Activated T-cell treated with anti-CD3 and anti-CD28 coated beads, Interleukin-2, amount 50 U/mL, for 4 hours (primary cell): ENCODE measurements around the gene WDR64. TPM values are rescaled to one million over a fixed set of nuclear protein-coding genes. Genes with fewer than 3 reads are reported as not detected.

Experiments
- ATAC-seq, 2 donors: fragments of 200-7000 bp; cut with Tn5 transposase; one replicate each; pipeline ENCODE4 v1.10.0; 2021
- DNase-seq: peaks from one replicate; pipeline ENCODE4 v3.0.0-alpha.2; 2020
- H3K27me3 Mint-ChIP-seq: one replicate; pipeline ENCODE4 v1.8.0; 2021; ENCODE audit warnings: low read depth, mixed read lengths
- H3K36me3 Mint-ChIP-seq: one replicate; pipeline ENCODE4 v1.8.0; 2022; ENCODE audit warnings: mixed read lengths; ENCODE audit not compliant: insufficient read depth
- H3K4me1 Mint-ChIP-seq: one replicate; pipeline ENCODE4 v1.8.0; 2021; ENCODE audit warnings: low read depth, mixed read lengths
- H3K4me3 Mint-ChIP-seq: one replicate; pipeline ENCODE4 v1.8.0; 2021; ENCODE audit warnings: mild to moderate bottlenecking, moderate library complexity, mixed read lengths
- H3K9me3 Mint-ChIP-seq: one replicate; pipeline ENCODE4 v1.8.0; 2021; ENCODE audit warnings: mixed read lengths
- total RNA-seq, 3 donors: library from RNA; stranded (reverse); gene quantifications; one replicate each; pipeline ENCODE4 v1.2.1, GENCODE V29; 2021

Gene WDR64
- total RNA-seq, 3 donors from 2014 or later = 0.13 to 0.14 TPM; not detected in 1

DNA sequence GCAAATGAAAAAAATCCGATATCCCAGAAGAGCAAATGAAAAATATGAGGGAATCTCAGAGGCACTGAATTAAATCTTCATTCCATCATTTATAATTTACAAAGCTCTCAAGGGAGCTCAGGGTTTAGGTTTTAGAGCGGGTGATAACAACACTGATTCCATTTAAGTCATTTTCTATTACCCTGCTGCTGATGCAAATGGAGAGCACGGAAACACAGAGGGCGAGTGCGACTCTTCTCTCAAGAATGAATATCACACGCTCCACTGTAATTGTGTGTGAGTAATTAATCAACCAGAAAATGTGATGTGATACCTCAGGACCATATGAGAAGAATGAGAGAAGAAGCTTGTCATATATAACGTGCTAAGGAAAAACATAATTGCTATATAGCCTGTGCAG lies 34.7 kb upstream of the WDR64 start:
- Mint-ChIP-seq H3K27me3 (no peaks in the 10 kb centered on the region), H3K4me1 (peaks cover 5% of the 10 kb centered on the region), H3K9me3 (no peaks in the 10 kb centered on the region), H3K36me3 (peaks cover 7% of the 10 kb centered on the region), H3K4me3 (no peak overlapping the region)
- no peak for DNase-seq
- no peak for ATAC-seq

DNA sequence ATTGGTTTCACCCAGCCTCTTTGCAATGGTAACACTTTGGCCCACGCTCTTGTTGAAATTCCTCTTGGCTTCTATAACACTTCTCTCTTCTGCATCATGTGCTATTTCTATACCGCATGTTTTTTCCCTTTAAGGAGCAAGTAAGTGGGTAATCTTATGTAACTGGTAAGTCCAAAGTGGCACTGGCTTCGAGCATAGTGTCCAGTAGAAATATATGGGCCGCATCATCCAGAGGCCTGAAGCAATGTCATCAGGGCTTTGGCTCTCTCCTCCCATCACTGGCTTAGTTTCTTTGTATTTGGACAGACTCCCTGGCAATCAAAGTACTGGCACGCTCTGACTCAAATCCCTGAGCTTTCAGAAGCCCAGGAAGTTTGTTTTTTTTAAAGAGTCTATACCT lies 29.4 kb upstream of the WDR64 start:
- H3K4me3 Mint-ChIP-seq = no peak overlapping the region
- H3K9me3 Mint-ChIP-seq = no peaks in the 10 kb centered on the region
- DNase-seq = no peak
- no peak for ATAC-seq
- no peaks in the 10 kb centered on the region for H3K27me3 Mint-ChIP-seq
- peaks cover 5% of the 10 kb centered on the region for H3K36me3 Mint-ChIP-seq
- H3K4me1 Mint-ChIP-seq = peaks cover 4% of the 10 kb centered on the region

DNA sequence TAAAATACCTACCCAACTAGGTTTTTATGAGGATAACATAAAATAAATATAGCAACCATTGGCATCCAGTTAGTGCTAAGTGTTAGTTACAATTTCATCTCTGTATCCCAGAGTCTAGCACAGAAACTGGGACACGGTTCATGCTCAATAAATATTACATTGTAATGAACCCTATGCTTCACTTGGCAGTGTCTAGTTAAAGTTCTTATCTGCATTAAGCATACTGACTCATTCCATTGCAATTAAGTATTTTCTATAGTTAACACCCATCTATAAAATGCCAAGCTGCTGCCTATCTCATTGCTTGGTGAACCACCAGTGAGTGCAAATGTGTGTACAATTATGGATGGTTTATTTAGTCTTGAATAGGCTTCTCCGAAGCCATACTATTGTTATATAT lies 27.1 kb upstream of the WDR64 start:
- peaks cover 13% of the 10 kb centered on the region for H3K4me1 Mint-ChIP-seq
- H3K27me3 Mint-ChIP-seq = no peaks in the 10 kb centered on the region
- no peaks in the 10 kb centered on the region for H3K9me3 Mint-ChIP-seq
- H3K4me3 Mint-ChIP-seq = no peak overlapping the region
- DNase-seq (no peak), ATAC-seq (no peak)
- H3K36me3 Mint-ChIP-seq = peaks cover 5% of the 10 kb centered on the region

DNA sequence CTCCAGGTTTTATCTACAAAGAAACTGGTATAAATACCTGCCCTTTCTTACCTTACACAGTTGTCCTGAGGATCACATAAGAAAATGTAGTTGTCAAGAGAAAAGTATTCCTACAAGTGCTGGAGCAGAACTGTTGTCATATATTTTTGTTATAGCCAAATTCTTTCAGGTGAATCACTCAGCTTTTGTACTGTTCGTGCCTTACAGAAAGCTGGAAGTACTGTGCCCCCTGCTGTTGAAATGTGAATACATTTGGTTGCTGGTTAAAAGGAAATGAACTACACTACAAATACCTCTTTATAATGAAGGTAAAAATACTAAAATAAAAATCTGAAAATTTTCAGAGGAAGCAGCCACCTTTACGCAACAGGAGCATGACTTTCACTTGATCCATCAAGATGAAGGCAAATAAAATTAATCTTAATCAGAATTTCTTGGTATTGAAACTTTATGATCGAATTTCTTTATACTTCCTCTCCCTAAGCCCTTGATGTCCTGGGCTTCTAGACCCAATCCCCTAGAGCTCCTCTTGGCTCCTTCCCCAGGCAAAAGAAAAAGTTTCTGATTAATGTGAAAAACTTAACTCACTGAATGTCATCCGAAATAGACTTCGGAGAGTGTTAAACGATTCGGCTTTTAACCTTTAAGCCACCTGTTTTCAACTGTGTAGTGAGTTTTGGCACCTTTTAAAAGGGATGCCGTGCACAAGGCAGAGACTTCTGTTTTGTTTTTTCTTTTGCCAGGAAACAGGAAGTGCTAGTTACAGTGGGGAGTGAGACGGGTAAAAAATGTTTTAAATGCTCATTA lies 24.4 kb upstream of the WDR64 start:
- Mint-ChIP-seq H3K36me3 (peaks cover 5% of the 10 kb centered on the region), H3K9me3 (no peaks in the 10 kb centered on the region), H3K4me3 (peak overlapping the region; percentile 50), H3K4me1 (peaks cover 21% of the 10 kb centered on the region), H3K27me3 (no peaks in the 10 kb centered on the region)
- peak; percentile 19 for DNase-seq
- peak; percentile 67 to 79 for ATAC-seq

DNA sequence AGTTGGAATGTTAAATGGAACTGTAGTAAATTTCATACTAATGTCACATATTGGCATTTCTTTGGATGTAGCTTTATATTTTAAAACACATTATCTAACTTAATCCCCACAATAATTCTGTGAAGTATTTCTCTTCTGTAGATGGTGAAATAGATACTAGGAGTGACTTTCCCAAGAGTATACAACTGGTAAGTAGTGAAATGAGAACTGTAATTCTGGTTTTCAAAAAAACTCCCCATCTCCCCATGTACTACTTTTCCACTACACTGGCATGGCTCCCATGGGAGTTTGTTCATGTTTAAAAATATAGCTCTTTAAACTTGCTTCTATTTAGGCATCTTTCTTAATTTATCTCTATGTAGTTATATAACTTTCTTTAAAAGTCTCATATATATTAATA lies 22.1 kb upstream of the WDR64 start:
- Mint-ChIP-seq H3K4me1 (peaks cover 22% of the 10 kb centered on the region), H3K4me3 (no peak overlapping the region), H3K36me3 (peaks cover 13% of the 10 kb centered on the region), H3K9me3 (no peaks in the 10 kb centered on the region), H3K27me3 (no peaks in the 10 kb centered on the region)
- ATAC-seq = no peak
- no peak for DNase-seq

DNA sequence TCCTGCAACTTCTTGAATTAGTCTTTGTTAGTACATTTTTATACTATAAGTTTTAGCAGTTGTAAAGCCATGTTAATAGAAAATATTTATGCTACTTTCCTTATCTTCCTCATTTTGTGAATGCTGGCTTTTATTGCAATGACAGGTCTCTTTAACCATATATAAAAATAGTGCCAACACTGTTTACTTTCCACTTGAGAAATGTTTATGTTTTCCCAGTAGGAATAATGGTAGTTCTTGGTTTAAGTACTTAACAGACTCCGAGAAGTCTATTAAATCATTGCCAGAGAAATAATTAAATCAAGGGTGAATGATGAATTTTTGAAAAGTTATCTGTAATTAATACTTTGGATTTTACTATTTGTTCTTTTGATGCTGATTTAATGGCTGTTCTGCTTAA lies 21.6 kb upstream of the WDR64 start:
- peaks cover 18% of the 10 kb centered on the region for H3K36me3 Mint-ChIP-seq
- DNase-seq (no peak), ATAC-seq (no peak)
- no peaks in the 10 kb centered on the region for H3K9me3 Mint-ChIP-seq
- H3K4me1 Mint-ChIP-seq = peaks cover 26% of the 10 kb centered on the region
- no peak overlapping the region for H3K4me3 Mint-ChIP-seq
- H3K27me3 Mint-ChIP-seq = no peaks in the 10 kb centered on the region

DNA sequence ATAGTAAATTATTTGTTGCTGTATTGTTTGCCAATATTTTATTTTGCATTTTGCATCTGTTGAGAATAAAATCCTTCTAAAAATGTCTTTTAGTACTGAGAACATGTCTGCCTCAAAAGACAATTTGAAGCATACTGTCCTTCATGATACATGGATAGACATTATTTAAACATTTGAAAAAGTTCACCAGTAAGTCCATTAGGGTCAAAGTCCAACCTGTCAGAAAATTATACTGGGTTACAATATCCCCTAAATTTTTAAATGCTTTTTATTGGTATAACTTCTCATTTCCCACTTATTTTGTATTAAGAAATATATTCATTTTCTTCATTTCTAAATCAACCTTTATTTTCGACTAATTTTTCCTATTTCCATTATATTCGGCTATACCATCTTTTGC lies 21.2 kb upstream of the WDR64 start:
- H3K27me3 Mint-ChIP-seq = no peaks in the 10 kb centered on the region
- no peaks in the 10 kb centered on the region for H3K9me3 Mint-ChIP-seq
- DNase-seq = no peak
- peaks cover 26% of the 10 kb centered on the region for H3K4me1 Mint-ChIP-seq
- ATAC-seq = no peak
- no peak overlapping the region for H3K4me3 Mint-ChIP-seq
- H3K36me3 Mint-ChIP-seq = peaks cover 20% of the 10 kb centered on the region

DNA sequence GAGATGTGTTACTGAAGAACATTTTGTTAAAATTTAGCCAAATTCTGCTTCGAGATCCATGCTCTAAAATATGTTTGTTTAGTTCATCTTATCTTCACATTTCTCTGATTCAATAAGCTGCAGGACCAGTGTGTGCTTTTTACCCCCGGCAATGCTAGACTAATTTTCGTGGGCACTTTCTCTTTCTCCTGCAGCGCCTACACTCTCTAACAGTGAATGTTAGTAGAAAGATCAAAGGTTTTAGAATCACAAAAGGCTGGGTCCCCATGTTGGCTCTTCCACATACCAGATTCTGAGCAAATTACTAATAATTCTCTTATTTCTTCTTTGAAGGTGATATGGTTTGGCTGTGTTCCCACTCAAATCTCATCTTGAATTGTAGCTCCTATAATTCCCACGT lies 20.4 kb upstream of the WDR64 start:
- Mint-ChIP-seq H3K4me1 (peaks cover 29% of the 10 kb centered on the region), H3K27me3 (no peaks in the 10 kb centered on the region), H3K4me3 (peak overlapping the region; percentile 14), H3K36me3 (peaks cover 22% of the 10 kb centered on the region), H3K9me3 (no peaks in the 10 kb centered on the region)
- ATAC-seq (no peak), DNase-seq (no peak)

DNA sequence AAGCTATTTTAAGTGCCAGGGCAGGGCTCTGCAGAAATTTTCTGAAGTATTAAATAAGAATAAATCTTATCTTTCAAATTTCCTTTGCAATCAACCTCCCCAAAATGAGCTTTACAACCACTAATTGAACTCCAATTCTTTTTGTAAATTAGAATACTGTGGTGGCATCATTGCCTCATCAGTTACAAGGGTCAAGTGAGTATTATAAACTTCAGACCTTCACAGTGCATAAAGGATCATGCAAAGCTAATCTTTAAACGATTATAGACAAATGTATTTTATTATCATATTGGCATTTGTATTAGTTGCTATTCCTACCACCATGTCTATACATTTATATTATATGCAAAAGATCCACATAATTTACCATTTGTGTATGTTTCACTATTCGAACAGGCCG lies 19.1 kb upstream of the WDR64 start:
- ATAC-seq = no peak
- Mint-ChIP-seq H3K4me1 (peaks cover 35% of the 10 kb centered on the region), H3K9me3 (no peaks in the 10 kb centered on the region), H3K36me3 (peaks cover 22% of the 10 kb centered on the region), H3K4me3 (no peak overlapping the region), H3K27me3 (no peaks in the 10 kb centered on the region)
- no peak for DNase-seq

DNA sequence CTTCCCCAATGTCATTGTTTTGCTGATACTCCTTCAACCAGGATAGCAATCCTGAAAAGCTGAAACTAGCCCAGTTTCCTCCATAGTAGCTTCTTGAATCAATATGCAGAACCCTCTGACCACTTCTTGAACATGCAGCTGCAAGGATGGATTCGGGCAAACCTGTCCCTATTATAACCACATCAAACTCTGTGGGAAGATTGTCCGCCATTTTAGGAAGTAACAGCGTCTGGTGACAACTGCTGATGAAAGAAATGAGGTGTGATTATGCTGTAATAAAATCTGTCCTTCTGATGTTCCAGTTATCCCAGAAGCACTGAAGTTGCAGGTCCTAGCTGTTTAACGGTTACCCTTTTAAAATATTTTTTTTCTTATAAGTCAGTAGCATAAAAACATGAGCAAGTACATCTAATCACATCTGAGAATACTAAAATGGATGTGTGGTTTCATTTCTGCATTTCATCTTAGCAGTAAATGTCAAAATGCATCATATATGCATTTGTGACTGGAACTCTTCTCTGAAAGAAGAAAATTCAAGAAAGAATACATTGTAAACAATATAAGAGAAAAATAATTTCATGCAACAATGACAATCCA lies 16.4 kb upstream of the WDR64 start:
- peaks cover 22% of the 10 kb centered on the region for H3K36me3 Mint-ChIP-seq
- ATAC-seq (no peak), DNase-seq (no peak)
- no peak overlapping the region for H3K4me3 Mint-ChIP-seq
- no peaks in the 10 kb centered on the region for H3K9me3 Mint-ChIP-seq
- H3K4me1 Mint-ChIP-seq = peaks cover 40% of the 10 kb centered on the region
- no peaks in the 10 kb centered on the region for H3K27me3 Mint-ChIP-seq

DNA sequence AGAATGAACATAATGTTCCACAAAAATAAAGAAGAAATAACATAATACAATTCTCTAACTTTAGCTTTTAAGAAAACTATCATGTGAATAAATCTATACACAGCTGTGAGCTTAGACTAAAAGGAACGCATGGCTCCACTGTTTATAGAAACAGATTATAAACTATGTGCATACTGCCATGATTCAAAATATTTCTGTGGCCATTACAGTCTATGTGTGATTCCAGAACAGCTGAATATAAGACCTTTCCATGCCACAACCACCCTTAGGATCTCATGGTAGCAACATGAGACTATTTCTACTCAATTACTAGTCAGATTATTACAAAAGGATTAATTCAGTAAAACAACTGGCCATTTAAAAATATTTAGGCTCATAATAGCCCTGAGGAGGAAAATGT lies 15.8 kb upstream of the WDR64 start:
- Mint-ChIP-seq H3K27me3 (no peaks in the 10 kb centered on the region), H3K4me1 (peaks cover 44% of the 10 kb centered on the region), H3K4me3 (no peak overlapping the region), H3K36me3 (peaks cover 22% of the 10 kb centered on the region), H3K9me3 (no peaks in the 10 kb centered on the region)
- DNase-seq = no peak
- ATAC-seq = no peak

DNA sequence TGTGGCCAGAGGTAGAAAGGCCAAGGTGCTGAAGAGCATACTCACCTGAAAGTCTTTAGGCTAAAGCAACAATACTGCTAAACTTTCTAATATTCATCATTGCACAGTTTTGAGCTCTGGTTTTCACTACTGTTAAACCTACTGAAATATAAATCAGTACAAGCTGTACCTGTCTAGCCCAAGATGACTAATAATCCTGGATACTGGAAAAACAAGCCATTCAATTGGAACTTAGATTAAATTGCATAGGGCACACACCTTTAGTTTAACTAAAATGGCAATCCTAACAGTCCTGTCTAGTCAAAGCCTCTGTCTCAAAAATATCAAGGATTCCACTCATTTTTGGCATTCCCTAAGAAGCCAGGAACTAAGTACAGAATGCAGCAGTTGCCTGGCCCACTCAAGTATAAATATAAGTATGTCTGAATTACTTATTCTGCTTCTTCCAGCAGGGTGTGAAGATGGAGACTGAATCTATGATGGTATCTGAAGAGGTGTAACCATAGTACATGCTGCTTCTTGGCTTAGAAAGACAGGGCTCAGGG lies 15.0 kb upstream of the WDR64 start:
- Mint-ChIP-seq H3K27me3 (no peaks in the 10 kb centered on the region), H3K4me3 (peak overlapping the region; percentile 90), H3K4me1 (peaks cover 40% of the 10 kb centered on the region), H3K9me3 (no peaks in the 10 kb centered on the region), H3K36me3 (peaks cover 20% of the 10 kb centered on the region)
- no peak for ATAC-seq
- no peak for DNase-seq

DNA sequence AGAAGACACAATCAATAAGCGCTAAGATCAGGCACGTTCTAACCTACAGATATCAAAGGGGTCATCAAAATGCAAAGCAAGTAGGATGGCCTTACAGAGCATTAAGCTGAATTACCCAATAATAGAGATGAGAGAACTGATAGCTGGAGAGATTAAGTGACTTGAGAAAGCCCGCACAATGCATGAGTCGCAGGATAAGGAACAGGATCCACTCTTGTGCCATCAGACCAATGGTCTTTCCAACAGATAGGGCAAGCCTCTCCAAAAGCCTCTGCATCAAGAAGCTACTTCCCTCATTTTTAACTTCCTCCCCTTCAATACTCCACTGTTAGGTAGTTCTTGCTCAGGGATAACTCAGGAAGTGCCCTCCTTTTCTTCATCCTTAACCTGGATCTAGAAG lies 14.5 kb upstream of the WDR64 start:
- no peak for DNase-seq
- H3K4me3 Mint-ChIP-seq = peak overlapping the region; percentile 90
- ATAC-seq = no peak
- no peaks in the 10 kb centered on the region for H3K27me3 Mint-ChIP-seq
- peaks cover 37% of the 10 kb centered on the region for H3K4me1 Mint-ChIP-seq
- H3K9me3 Mint-ChIP-seq = peaks cover 4% of the 10 kb centered on the region
- H3K36me3 Mint-ChIP-seq = peaks cover 17% of the 10 kb centered on the region

DNA sequence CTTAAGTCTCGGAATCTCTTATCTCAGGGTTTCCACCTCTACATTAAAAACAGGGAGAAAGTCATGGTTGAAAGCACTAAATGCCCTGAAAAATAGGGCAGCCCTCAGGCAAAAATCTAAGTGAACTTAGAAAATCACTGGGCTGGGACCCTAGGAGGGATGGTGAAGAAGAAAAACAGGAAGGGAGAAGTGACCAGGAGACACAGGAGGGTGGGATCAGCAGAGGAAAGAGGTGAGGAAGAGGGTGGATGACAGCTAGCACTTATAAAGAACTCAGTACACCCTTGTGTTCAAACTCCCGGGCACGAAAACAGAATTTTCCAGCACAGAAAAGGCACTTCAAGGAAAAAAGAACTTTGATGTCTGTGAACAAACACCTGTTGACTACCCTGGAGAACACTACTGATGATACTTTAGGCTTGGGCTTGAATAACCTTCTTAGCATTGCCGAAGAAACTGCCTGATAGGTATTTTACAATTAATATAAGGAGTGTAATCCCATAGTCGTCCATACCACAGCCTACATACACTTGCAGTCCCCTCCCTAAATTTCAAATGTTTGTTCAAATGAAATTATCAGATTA lies 13.9 kb upstream of the WDR64 start:
- peak overlapping the region; percentile 90 for H3K4me3 Mint-ChIP-seq
- H3K36me3 Mint-ChIP-seq = peaks cover 17% of the 10 kb centered on the region
- peaks cover 37% of the 10 kb centered on the region for H3K4me1 Mint-ChIP-seq
- ATAC-seq (no peak), DNase-seq (no peak)
- H3K9me3 Mint-ChIP-seq = peaks cover 5% of the 10 kb centered on the region
- H3K27me3 Mint-ChIP-seq = no peaks in the 10 kb centered on the region
